GM23338 (cell line): Measurements from ENCODE around the gene CALM1. TPM values are rescaled to one million over a fixed set of nuclear protein-coding genes. Genes with fewer than 3 reads are reported as not detected.

Experiments used
- ATAC-seq: fragments of 200-7000 bp; cut with Tn5 transposase; 3 replicates; pipeline ENCODE4 v1.9.1; 2020
- DNase-seq: peaks from one replicate; pipeline ENCODE4 v3.0.0-alpha.2; 2015; ENCODE audit warnings: low spot score
- H2AFZ ChIP-seq: fragments of 200-600 bp; sonication (generic); 2 replicates; pipeline ENCODE4 v1.8.0; 2016; ENCODE audit warnings: antibody characterized with exemption, mild to moderate bottlenecking, moderate library complexity
- H3F3A ChIP-seq: fragments of 200-600 bp; sonication (generic); replicated peaks from 2 replicates; pipeline ENCODE4 v1.8.0; 2017; ENCODE audit warnings: antibody characterized with exemption, mixed run types, low read depth
- H3K27ac ChIP-seq: fragments of 200-600 bp; sonication (generic); 2 replicates; pipeline ENCODE4 v1.6.1; 2016; ENCODE audit warnings: low read depth
- H3K27me3 ChIP-seq: fragments of 200-600 bp; sonication (generic); 2 replicates; pipeline ENCODE4 v1.8.0; 2016; ENCODE audit warnings: mild to moderate bottlenecking, mixed run types, moderate library complexity; ENCODE audit not compliant: insufficient read depth
- H3K36me3 ChIP-seq: fragments of 200-600 bp; sonication (generic); 2 replicates; pipeline ENCODE4 v1.8.0; 2016; ENCODE audit warnings: mild to moderate bottlenecking; ENCODE audit not compliant: insufficient read depth
- H3K4me1 ChIP-seq: fragments of 200-600 bp; sonication (generic); 2 replicates; pipeline ENCODE4 v1.8.0; 2016; ENCODE audit warnings: mild to moderate bottlenecking, moderate library complexity; ENCODE audit not compliant: insufficient read depth
- H3K4me2 ChIP-seq: fragments of 200-600 bp; sonication (generic); 2 replicates; pipeline ENCODE4 v1.7.1; 2017; ENCODE audit warnings: mixed run types
- H3K4me3 ChIP-seq: fragments of 200-600 bp; sonication (generic); 2 replicates; pipeline ENCODE4 v1.6.1; 2016; ENCODE audit warnings: mixed run types
- H3K79me2 ChIP-seq: fragments of 200-600 bp; sonication (generic); replicated peaks from 2 replicates; pipeline ENCODE4 v1.8.0; 2017; ENCODE audit warnings: mild to moderate bottlenecking; ENCODE audit not compliant: insufficient read depth
- H3K9me2 ChIP-seq: fragments of 200-600 bp; sonication (generic); 2 replicates; pipeline ENCODE4 v1.8.0; 2017; ENCODE audit not compliant: insufficient read depth
- H4K20me1 ChIP-seq: fragments of 200-600 bp; sonication (generic); replicated peaks from 2 replicates; pipeline ENCODE4 v1.8.0; 2017; ENCODE audit warnings: mild to moderate bottlenecking; ENCODE audit not compliant: insufficient read depth
- H3K27ac Mint-ChIP-seq: 2 replicates; pipeline ENCODE4 v1.8.0; 2020; ENCODE audit warnings: inconsistent platforms, mild to moderate bottlenecking, moderate library complexity, mixed read lengths
- H3K27me3 Mint-ChIP-seq: 3 replicates; pipeline ENCODE4 v1.8.0; 2022; ENCODE audit warnings: low read depth, mild to moderate bottlenecking, moderate library complexity, mixed read lengths, inconsistent platforms; ENCODE audit not compliant: insufficient read depth, poor library complexity
- H3K36me3 Mint-ChIP-seq: 3 replicates; pipeline ENCODE4 v1.8.0; 2021; ENCODE audit warnings: low read depth, mild to moderate bottlenecking, inconsistent platforms, moderate library complexity, mixed read lengths
- H3K4me1 Mint-ChIP-seq: 3 replicates; pipeline ENCODE4 v1.8.0; 2020; ENCODE audit warnings: mild to moderate bottlenecking, inconsistent platforms, mixed read lengths
- H3K4me3 Mint-ChIP-seq: 3 replicates; pipeline ENCODE4 v1.8.0; 2021; ENCODE audit warnings: moderate library complexity, mild to moderate bottlenecking, inconsistent platforms, mixed read lengths
- H3K9me3 Mint-ChIP-seq: 3 replicates; pipeline ENCODE4 v1.8.0; 2020; ENCODE audit warnings: moderate library complexity, mild to moderate bottlenecking, inconsistent platforms, mixed read lengths
- EZH2 ChIP-seq: fragments of 200-600 bp; sonication (generic); IDR thresholded peaks from one replicate; pipeline ENCODE4 v1.8.0; 2017; ENCODE audit warnings: antibody characterized with exemption, mild to moderate bottlenecking, low read depth; ENCODE audit not compliant: unreplicated experiment
- JUNB ChIP-seq: IDR thresholded peaks from one replicate; pipeline ENCODE4 v1.6.1; 2016; ENCODE audit warnings: antibody characterized with exemption; ENCODE audit not compliant: unreplicated experiment
- STAT1 ChIP-seq: IDR thresholded peaks from one replicate; pipeline ENCODE4 v1.6.1; 2016; ENCODE audit warnings: antibody characterized with exemption; ENCODE audit not compliant: unreplicated experiment
- ZNF114 ChIP-seq: fragments of 250-450 bp; sonication (Bioruptor Pico); IDR thresholded peaks from 2 replicates; pipeline ENCODE4 v1.5.0; 2020; ENCODE audit warnings: mild to moderate bottlenecking, moderate library complexity
- ZNF331 ChIP-seq: fragments of 250-450 bp; sonication (Bioruptor Pico); IDR thresholded peaks from 2 replicates; pipeline ENCODE4 v1.5.0; 2020; ENCODE audit warnings: low read depth, mild to moderate bottlenecking, moderate library complexity
- polyA plus RNA-seq: library from polyadenylated mRNA; unstranded; fragments of >200 nt; fragmentation: Nextera tagmentation; extraction: Ambion mirVana; gene quantifications from 2 replicates; pipeline ENCODE4 v1.2.1, GENCODE V29; 2016
- total RNA-seq: library from RNA; depleted of rRNA; stranded (reverse); fragments of >200 nt; shearing (Covaris generic); gene quantifications from 2 replicates; pipeline ENCODE4 v1.2.3, GENCODE V29; 2014
- TF ChIP-seq, protein P1 (sequence below): fragments of 250-450 bp; sonication (Bioruptor Pico); IDR thresholded peaks from 2 replicates; pipeline ENCODE4 v1.5.0; 2020; ENCODE audit warnings: mild to moderate bottlenecking, moderate library complexity

CALM1 gene
- total and polyA plus RNA-seq, 2 experiments from 2014 or later: 308 to 2,024 TPM

DNA sequence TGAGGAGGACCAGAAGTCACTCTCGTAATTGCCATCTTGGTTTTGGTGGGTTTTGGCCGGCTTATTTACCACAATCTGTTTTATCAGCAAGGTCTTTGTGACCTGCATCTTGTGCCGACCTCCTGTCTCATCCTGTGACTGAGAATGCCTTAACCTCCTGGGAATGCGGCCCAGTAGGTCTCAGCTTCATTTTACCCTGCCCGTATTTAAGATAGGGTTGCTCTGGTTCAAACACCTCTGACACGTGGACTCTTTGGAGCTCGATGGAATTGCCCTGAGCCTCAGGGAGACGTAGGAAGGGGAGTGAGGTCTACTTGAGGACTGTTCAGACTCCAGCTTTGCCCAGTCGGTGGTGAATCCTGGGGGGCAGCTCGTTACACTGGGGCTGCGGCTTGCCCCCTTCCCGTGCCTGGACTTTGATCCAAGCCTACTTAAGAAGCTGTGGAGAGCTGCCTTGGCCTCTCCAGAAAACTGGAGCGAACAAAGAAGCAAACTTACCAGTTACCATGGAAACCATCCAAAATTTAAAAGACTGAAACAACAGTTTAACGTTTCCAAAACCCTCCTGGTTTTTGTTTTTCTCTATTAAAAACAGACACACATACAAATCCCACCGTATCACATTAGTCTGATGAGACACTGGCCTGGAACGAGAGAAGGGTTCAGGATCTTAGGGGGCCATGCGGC lies 28.0 kb downstream of the CALM1 start:
- H3K4me1 Mint-ChIP-seq: peaks cover 18% of the 10 kb centered on the region
- DNase-seq (no peak), ATAC-seq (no peak)
- Histone ChIP-seq H3K27ac (no peak overlapping the region), H3F3A (no peaks in the 10 kb centered on the region), H3K79me2 (no peaks in the 10 kb centered on the region), H3K36me3 (no peaks in the 10 kb centered on the region), H4K20me1 (no peaks in the 10 kb centered on the region), H2AFZ (peak overlapping the region; percentile 95), H3K9me2 (no peaks in the 10 kb centered on the region), H3K27me3 (no peaks in the 10 kb centered on the region), H3K4me1 (peaks cover 16% of the 10 kb centered on the region), H3K4me3 (no peak overlapping the region), H3K4me2 (peak overlapping the region; percentile 44; the same call in 1 of the 2 replicates)
- H3K27me3 Mint-ChIP-seq: peaks cover 11% of the 10 kb centered on the region
- H3K36me3 Mint-ChIP-seq: no peaks in the 10 kb centered on the region; the same call in 2 of the 3 replicates
- no peak overlapping the region for H3K27ac Mint-ChIP-seq
- TF ChIP-seq ZNF114 (CRISPR knock-in tag) (no peak), ZNF331 (CRISPR knock-in tag) (no peak), STAT1 (no peak), EZH2 (no peak), JUNB (no peak)
- TF ChIP-seq, protein P1, sequence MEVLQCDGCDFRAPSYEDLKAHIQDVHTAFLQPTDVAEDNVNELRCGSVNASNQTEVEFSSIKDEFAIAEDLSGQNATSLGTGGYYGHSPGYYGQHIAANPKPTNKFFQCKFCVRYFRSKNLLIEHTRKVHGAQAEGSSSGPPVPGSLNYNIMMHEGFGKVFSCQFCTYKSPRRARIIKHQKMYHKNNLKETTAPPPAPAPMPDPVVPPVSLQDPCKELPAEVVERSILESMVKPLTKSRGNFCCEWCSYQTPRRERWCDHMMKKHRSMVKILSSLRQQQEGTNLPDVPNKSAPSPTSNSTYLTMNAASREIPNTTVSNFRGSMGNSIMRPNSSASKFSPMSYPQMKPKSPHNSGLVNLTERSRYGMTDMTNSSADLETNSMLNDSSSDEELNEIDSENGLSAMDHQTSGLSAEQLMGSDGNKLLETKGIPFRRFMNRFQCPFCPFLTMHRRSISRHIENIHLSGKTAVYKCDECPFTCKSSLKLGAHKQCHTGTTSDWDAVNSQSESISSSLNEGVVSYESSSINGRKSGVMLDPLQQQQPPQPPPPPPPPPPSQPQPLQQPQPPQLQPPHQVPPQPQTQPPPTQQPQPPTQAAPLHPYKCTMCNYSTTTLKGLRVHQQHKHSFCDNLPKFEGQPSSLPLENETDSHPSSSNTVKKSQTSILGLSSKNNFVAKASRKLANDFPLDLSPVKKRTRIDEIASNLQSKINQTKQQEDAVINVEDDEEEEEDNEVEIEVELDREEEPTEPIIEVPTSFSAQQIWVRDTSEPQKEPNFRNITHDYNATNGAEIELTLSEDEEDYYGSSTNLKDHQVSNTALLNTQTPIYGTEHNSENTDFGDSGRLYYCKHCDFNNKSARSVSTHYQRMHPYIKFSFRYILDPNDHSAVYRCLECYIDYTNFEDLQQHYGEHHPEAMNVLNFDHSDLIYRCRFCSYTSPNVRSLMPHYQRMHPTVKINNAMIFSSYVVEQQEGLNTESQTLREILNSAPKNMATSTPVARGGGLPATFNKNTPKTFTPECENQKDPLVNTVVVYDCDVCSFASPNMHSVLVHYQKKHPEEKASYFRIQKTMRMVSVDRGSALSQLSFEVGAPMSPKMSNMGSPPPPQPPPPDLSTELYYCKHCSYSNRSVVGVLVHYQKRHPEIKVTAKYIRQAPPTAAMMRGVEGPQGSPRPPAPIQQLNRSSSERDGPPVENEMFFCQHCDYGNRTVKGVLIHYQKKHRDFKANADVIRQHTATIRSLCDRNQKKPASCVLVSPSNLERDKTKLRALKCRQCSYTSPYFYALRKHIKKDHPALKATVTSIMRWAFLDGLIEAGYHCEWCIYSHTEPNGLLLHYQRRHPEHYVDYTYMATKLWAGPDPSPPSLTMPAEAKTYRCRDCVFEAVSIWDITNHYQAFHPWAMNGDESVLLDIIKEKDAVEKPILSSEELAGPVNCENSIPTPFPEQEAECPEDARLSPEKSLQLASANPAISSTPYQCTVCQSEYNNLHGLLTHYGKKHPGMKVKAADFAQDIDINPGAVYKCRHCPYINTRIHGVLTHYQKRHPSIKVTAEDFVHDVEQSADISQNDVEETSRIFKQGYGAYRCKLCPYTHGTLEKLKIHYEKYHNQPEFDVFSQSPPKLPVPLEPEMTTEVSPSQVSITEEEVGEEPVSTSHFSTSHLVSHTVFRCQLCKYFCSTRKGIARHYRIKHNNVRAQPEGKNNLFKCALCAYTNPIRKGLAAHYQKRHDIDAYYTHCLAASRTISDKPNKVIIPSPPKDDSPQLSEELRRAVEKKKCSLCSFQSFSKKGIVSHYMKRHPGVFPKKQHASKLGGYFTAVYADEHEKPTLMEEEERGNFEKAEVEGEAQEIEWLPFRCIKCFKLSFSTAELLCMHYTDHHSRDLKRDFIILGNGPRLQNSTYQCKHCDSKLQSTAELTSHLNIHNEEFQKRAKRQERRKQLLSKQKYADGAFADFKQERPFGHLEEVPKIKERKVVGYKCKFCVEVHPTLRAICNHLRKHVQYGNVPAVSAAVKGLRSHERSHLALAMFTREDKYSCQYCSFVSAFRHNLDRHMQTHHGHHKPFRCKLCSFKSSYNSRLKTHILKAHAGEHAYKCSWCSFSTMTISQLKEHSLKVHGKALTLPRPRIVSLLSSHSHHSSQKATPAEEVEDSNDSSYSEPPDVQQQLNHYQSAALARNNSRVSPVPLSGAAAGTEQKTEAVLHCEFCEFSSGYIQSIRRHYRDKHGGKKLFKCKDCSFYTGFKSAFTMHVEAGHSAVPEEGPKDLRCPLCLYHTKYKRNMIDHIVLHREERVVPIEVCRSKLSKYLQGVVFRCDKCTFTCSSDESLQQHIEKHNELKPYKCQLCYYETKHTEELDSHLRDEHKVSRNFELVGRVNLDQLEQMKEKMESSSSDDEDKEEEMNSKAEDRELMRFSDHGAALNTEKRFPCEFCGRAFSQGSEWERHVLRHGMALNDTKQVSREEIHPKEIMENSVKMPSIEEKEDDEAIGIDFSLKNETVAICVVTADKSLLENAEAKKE (CRISPR knock-in tag): no peak
- no peaks in the 10 kb centered on the region for H3K9me3 Mint-ChIP-seq
- no peak overlapping the region for H3K4me3 Mint-ChIP-seq
